ENCODE data around the gene GRIFIN. TPM values are rescaled to one million over a fixed set of nuclear protein-coding genes. Genes with fewer than 3 reads are reported as not detected.

Gene GRIFIN
- total RNA-seq, 1 donor from 2014 or later: not detected

GRCh38 chr7:2502647-2502966 lies 26.4 kb upstream of the GRIFIN start:
- peaks cover 11% of the 10 kb centered on the region for H3K27me3 ChIP-seq (ENCODE audit: low read depth)
- H3K36me3 ChIP-seq: no peaks in the 10 kb centered on the region
- no peak for DNase-seq
- intact Hi-C loops (cut with micrococcal nuclease): no loop called here
- peaks cover 5% of the 10 kb centered on the region for H3K4me1 ChIP-seq
- no peak overlapping the region for H3K27ac ChIP-seq (replicated peaks)
- no peaks in the 10 kb centered on the region for H3K9me3 ChIP-seq (replicated peaks)
- H3K4me3 ChIP-seq: no peak overlapping the region
- no peak for TF ChIP-seq CTCF (IDR thresholded peaks at IDR 0.05; ENCODE audit: borderline replicate concordance)

GRCh38 chr7:2501947-2502646 lies 25.9 kb upstream of the GRIFIN start:
- Histone ChIP-seq H3K36me3 (no peaks in the 10 kb centered on the region), H3K27me3 (ENCODE audit: low read depth) (peaks cover 16% of the 10 kb centered on the region), H3K4me1 (no peaks in the 10 kb centered on the region), H3K9me3 (replicated peaks) (no peaks in the 10 kb centered on the region), H3K27ac (replicated peaks) (no peak overlapping the region), H3K4me3 (no peak overlapping the region)
- intact Hi-C loops (cut with micrococcal nuclease): no loop called here
- no peak for TF ChIP-seq CTCF (IDR thresholded peaks at IDR 0.05; ENCODE audit: borderline replicate concordance)
- DNase-seq: no peak

DNA sequence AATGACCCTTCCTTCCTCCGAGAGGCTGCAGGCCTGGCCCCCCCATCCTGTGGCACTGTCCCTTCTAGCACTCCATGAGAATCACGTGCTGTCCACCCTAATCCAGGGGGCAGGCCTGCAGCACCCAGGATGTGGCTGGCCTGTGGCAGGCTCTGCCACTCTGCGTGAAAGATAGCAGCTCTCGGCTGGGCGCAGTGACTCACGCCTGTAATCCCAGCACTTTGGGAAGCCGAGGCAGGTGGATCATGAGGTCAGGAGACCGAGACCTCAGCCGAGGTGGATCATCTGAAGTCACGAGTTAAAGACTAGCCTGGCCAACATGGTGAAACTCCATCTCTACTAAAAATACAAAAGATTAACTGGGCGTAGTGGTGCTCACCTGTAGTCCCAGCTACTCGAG lies 24.5 kb upstream of the GRIFIN start:
- Histone ChIP-seq H3K4me1 (no peaks in the 10 kb centered on the region), H3K27ac (replicated peaks) (no peak overlapping the region), H3K9me3 (replicated peaks) (no peaks in the 10 kb centered on the region), H3K36me3 (no peaks in the 10 kb centered on the region), H3K27me3 (ENCODE audit: low read depth) (peaks cover 24% of the 10 kb centered on the region), H3K4me3 (no peak overlapping the region)
- DNase-seq: no peak
- intact Hi-C loops (cut with micrococcal nuclease): no loop called here
- TF ChIP-seq CTCF (IDR thresholded peaks at IDR 0.05; ENCODE audit: borderline replicate concordance): no peak

DNA sequence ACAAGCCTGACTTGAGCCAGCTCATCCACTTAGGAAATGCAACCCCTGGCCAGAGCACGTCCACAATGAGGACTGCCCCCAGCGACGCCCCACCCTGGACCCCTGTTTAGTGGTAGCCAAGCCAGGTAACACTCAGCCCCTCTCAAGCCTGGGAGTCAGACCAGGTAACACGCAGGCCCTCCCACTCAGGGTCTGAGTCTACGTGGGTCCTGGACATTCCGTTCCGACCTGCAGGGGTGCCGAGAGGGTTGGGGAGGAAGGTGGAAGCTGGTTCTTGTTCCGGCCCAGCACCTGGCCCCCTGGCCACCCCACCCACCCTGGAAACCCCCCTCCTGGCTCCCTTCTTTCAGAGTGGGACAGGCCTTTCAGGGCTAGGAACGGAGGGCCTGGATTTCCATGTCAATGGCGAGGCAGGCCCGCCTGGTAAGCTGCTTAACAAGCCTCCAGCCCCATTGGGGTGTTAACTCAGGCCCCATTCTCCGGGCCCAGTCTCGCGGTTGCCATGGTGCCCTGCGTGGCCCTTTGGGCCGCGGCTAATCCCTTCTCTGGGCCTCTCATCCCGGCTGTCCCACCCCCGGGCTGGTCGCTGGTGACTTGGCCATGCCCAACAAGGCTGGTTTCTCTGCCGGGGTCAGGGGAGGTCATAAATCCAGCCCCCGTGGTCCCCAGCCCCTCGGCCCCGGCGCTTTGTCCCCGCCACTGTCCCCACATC lies 23.7 kb upstream of the GRIFIN start:
- Histone ChIP-seq H3K36me3 (no peaks in the 10 kb centered on the region), H3K4me3 (no peak overlapping the region), H3K27ac (replicated peaks) (no peak overlapping the region), H3K27me3 (ENCODE audit: low read depth) (peaks cover 29% of the 10 kb centered on the region), H3K4me1 (peaks cover under 1% of the 10 kb centered on the region), H3K9me3 (replicated peaks) (no peaks in the 10 kb centered on the region)
- DNase-seq: no peak
- no peak for TF ChIP-seq CTCF (IDR thresholded peaks at IDR 0.05; ENCODE audit: borderline replicate concordance)
- intact Hi-C loops (cut with micrococcal nuclease): no loop called here

- intact Hi-C loops (cut with micrococcal nuclease): no loop called here
- peaks cover 7% of the 10 kb centered on the region for H3K4me1 ChIP-seq
These were observed 23.0 kb upstream of the GRIFIN start for GRCh38 chr7:2499181-2499580.

More at GRCh38 chr7:2499181-2499580, 23.0 kb upstream of the GRIFIN start:
- no peak for DNase-seq
- H3K9me3 ChIP-seq (replicated peaks): no peaks in the 10 kb centered on the region
- no peak overlapping the region for H3K27ac ChIP-seq (replicated peaks)
- no peak for TF ChIP-seq CTCF (IDR thresholded peaks at IDR 0.05; ENCODE audit: borderline replicate concordance)
- no peaks in the 10 kb centered on the region for H3K36me3 ChIP-seq
- no peak overlapping the region for H3K4me3 ChIP-seq
- H3K27me3 ChIP-seq (ENCODE audit: low read depth): peaks cover 34% of the 10 kb centered on the region

Data from left ventricle myocardium inferior (tissue), 1 donor.